GM10847 (cell line): ENCODE data around the gene NME7.

ENCODE experiments used
- POLR2A ChIP-seq: IDR thresholded peaks from 2 replicates; pipeline ENCODE4 v1.6.1; 2011; ENCODE audit not compliant: insufficient read length; ENCODE audit errors: extremely low read depth

NME7 gene

DNA sequence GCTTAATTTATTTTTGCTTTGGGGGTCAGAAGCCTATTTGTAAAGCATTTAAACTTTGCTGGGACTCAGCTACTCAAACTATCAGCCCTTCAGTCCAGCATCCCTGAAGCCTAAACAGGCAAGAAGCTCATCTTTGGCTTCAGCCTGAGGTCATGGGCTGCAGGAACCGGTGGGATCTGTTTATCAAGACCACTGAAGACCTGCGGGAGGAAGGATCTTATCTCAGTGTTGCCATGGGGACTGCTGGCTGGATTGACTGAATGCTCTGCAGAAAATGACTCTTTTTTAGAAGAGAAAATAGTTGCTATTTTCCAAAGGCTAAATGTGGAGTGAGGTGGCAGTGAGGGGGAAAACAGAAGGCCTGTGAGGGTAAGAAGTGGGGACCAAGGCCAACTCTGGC is 281.7 kb downstream of the NME7 start:
- TF ChIP-seq POLR2A = no peak
